CD4-positive, alpha-beta T cell treated with Interleukin-1 beta for 1 hour (primary cell): Measurements from ENCODE around the gene EFR3B.
"Not testable (repeated sequence)": the region's sequence is repeated elsewhere in the genome, so short reads cannot be mapped to it uniquely, and the experiment has no call there.

Experiments used
- DNase-seq, 2 donors: peaks; one replicate each; pipeline ENCODE4 v3.0.0-alpha.2; 2020 to 2022

Gene EFR3B

GRCh38 chr2:25159949-25160348 is 118.1 kb downstream of the EFR3B start:
- DNase-seq = no peak

DNA sequence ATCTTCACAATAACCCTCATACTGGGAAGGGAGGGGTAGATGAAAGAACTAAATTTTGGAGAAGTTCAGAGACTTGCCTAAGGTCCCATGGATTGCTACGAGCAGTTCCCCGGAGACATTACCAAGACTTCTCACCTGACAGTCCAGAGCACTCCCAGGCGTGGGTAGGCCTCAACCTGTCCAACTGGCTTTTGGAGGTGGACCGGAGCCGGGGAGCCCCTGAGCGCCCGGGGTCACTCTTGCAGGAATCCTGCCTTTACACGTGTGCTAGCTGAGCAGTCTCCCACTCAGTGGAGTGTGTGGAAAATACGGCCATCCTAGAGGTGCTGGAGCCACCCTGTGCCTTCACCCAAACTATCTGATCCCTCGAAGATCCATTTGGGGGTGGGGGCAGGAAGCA is 118.5 kb downstream of the EFR3B start:
- DNase-seq = no peak

DNA sequence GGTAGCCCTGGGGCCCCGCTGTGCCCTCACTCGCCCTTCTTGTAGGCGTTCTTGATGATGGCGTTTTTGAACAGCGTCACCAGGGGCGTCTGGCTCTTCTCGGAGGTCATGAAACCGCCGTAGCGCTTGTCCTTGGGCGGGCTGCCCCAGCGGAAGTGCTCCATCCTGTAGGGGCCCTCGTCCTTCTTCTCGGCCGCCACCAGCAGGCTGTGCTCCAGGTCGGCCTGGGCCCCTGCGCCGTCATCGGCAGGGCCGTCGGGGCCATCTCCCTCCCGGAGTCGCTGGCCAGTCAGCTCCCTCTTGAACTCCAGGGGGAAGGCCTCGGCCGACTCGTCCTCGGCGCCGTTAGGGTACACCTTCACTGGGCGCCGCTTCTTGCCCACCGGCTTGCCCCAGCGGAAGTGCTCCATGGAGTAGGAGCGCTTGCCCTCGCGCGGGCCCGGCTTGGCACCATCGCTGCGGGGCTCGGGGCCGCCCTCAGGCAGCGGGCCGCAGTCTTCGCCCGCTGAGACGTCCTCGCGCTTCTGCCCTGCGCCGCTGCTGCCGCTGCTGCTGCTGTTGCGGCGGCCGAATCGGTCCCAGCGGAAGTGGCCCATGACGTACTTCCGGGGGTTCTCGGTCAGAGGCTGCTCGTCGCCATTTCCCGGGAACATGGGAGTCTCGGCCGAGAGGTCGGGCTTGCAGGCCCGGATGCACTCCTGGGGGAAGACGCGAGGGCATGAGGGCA is 119.3 kb downstream of the EFR3B start:
- peak; percentile 81 to 83 for DNase-seq

- DNase-seq = not testable (repeated sequence)
Measured at GRCh38 chr2:25162061-25162460, 120.2 kb downstream of the EFR3B start.

DNA sequence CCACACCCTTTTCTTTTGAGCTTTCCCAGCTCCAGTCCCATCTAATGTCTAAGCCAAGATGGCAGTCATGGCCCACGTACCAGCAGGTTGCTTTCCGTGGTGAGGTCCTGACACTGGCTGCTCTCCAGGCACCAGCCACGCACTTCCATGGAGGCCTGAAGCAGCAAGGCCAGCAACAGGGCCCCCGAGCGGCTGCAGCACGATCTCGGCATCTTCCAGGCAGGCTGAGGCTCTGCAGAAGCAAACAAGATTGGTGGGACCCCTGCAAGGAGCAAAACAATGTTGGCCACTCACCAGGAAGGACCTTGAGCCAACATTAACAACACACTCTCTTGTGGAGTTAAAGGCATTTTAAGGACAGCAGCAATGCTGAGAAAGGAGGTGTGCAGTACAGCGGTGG is 122.7 kb downstream of the EFR3B start:
- DNase-seq = no peak

GRCh38 chr2:25165992-25166875 is 124.4 kb downstream of the EFR3B start:
- peak; percentile 53 to 76 for DNase-seq

- peak; percentile 11 to 26 for DNase-seq
Measured at GRCh38 chr2:25168256-25169072, 126.6 kb downstream of the EFR3B start, which contains the start of gene POMC. Gene POMC (minus strand): TSS chr2:25168580. CDS start chr2:25164772, 3,808 bp downstream.

DNA sequence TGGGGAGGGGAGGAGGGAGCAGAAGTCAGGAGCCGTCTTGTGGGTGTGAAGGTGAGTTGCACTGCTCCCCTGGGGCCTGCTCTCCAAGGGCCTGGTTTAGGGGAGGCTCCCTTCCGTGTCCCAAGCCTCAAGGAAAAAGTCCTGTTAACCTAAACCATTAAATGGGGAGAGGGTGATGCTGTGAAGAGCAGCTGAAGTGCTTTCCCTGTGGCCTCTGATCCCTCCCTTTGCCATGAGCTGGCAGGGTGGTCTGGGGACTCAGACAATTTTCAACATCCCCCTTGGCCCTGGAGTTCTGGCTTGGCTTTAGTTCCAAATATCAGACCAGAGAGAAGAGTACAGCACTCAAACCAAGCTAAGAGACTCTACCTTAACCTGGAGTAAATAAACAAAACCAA is 127.2 kb downstream of the EFR3B start:
- DNase-seq = no peak

- DNase-seq = no peak
Measured at GRCh38 chr2:25170888-25171287, 129.0 kb downstream of the EFR3B start.

DNA sequence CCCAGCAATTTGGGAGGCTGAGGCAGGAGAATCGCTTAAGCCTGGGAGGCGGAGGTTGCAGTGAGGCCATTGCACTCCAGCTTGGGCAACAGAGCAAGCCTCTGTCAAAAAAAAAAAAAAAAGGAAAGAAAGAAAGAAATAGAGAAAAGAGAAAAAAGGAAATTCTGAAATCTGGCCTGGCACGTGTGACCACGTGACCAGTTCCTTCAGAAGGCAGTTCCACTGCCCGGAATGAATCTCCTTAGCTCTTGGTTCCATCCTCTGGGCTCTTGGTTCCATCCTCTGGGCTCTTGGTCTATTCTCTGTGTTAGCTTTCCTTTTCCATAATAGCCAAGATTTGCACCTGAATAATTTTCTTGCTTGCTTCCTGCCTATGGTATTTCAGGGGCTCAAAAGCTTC is 131.8 kb downstream of the EFR3B start:
- no peak for DNase-seq

GRCh38 chr2:25174192-25174861 is 132.5 kb downstream of the EFR3B start:
- no peak for DNase-seq

DNA sequence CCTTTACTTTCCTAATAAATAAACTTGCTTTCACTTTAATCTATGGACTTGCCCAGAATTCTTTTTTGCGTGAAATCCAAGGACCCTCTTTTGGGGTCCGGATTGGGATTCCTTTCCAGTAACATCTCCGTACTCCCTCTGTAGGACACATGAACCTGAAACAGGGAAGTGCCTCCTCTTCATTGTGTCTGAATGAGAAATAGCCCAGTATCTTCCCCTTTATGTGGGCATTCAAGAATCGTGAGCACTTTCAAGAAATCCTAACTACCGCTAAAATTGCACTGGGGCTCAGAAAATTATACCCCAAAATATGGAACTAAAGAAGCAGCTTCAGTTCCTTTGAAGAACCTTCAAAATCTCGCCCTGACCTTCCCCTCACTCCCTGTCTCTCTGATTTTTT is 134.3 kb downstream of the EFR3B start:
- DNase-seq = no peak

DNA sequence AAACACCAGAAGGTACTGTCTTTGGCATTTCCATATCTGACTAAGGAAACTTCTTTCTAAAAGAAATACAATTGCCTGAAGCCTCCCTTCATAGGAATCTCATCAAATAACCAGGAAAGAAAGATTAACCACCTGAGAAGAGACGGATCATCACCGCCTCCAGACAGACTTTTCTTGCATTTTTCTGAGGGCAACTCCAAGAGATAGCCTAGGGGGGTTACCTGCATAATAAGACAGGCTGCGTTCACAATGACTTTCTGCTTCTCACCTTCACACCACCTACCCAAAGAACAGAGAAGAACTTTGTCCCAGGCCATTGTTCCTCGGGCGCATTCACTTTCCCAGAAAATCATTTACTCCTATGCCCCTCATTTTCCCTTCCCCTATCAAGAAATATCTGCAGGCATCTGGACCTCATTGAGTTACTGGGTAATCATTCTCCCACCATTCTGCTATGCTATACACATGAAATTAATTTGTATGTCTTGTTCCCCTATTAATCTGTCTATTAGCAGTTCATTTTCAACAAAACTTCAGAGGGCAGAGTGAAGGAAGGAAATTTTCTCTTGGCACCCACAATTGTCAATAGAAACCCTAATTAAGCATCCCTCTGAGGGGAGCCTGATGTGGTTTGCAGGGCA is 134.8 kb downstream of the EFR3B start:
- DNase-seq = no peak

GRCh38 chr2:25177211-25177611 is 135.3 kb downstream of the EFR3B start:
- no peak for DNase-seq

- DNase-seq = no peak
Measured at GRCh38 chr2:25178976-25179375, 137.1 kb downstream of the EFR3B start.

DNA sequence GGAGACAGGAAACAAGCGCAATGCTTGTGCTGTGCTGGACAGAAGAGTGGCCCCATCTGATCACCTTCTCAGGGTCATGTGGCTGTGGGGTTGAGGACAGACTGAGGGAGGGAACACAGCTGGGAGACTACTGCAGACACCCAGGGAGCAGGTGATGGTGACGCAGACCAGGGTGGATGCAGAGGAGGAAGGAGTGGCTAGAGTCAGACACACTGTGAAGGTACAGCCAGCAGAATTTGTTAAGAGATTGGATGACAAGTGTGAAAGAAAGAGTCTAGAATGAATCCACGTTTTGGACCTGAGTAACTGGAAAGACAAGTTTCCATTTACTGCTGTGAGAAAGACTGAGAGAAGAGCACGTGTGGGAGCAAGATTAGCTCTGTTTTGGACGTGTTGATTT is 142.4 kb downstream of the EFR3B start:
- DNase-seq = no peak

DNA sequence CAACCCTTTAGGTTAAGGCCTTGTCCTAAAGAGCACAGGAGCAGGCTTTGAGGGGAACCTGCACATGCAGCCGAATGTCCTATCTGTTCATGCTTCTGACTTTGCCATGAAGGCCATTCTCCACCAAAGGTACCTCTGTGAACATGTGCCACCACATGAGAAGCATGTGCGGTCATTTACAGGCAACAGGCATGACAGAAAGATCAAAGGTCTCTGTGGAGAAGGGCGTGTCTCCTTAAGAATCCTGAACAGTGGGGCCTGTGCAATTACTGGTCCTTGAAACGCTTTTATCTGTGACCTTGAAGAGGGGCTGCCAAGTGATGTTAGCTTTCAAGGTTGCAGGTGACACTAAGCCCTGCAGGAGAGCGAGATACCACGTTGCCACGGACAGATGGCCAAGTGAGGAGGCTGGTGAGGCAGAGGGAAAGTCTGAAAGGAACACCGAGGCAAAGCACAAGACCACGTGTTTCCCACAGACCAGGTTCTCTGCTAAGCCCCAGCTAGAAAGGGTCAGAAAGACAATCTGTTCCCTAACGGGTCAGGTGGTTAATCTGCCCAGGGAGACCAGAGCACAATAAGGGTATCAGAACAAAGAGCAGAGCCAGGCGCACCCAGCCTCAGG is 146.0 kb downstream of the EFR3B start:
- no peak for DNase-seq

GRCh38 chr2:25188405-25188804 is 146.5 kb downstream of the EFR3B start:
- no peak for DNase-seq

DNA sequence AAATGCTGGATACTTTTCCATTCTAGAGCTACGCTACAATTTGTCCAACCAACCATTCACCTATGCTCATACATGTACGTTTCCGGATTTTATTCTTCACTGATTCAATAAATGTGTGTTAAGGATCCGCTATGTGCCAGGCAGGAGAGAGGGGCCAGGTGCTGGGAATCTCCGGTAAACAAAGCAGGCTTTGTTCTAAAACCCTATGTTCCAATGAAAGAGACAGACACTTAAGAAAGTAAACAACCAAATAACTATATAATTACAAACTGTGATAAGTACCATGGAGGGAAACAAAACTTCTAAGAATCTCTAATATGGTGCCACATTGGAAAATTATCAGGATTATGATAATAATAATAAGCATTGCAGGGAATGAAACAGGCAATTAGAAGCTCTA is 148.7 kb downstream of the EFR3B start:
- DNase-seq = no peak

DNA sequence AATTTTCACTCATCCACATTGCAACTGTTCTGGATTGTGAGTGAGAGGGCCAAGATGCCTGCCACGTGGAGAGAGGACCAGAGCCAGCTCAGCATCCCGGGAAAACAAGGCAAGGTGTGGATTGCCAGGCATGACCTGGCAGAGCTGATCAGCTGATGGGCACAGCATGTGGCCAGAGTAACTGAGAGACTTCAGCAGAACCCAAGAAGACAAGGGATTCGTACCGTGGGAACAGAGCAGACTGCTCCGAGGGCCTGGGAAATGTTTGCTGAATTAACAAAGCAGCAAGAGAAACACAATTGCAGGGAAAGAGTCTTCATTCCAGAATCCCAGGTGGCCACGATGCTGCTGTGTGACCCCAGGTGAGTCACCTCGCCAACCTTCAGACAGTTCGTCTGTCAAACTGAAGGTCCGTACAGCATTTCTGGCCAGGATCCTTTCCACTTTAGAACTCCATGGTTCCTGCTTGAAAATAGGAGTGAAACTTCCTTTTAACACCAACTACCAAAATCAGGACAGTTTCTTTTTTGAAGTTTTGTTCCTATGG is 152.8 kb downstream of the EFR3B start:
- DNase-seq = no peak
